Hepatocyte (in vitro differentiated cells): Measurements from ENCODE around the gene CAPNS2. TPM values are rescaled to one million over a fixed set of nuclear protein-coding genes. Genes with fewer than 3 reads are reported as not detected.
"Not testable (repeated sequence)": the region's sequence is repeated elsewhere in the genome, so short reads cannot be mapped to it uniquely, and the experiment has no call there.

Experiments used
- DNase-seq: peaks from one replicate; pipeline ENCODE4 v3.0.0-alpha.2; 2016; ENCODE audit warnings: low spot score
- H2AFZ ChIP-seq: fragments of 200-600 bp; sonication (generic); 2 replicates; pipeline ENCODE4 v1.6.0; 2016; ENCODE audit warnings: antibody characterized with exemption, mild to moderate bottlenecking
- H3K27ac ChIP-seq: fragments of 200-600 bp; sonication (generic); 2 replicates; pipeline ENCODE4 v1.5.1; 2016; ENCODE audit warnings: mild to moderate bottlenecking
- H3K27me3 ChIP-seq: fragments of 200-600 bp; sonication (generic); 2 replicates; pipeline ENCODE4 v1.6.1; 2016
- H3K36me3 ChIP-seq: fragments of 200-600 bp; sonication (generic); replicated peaks from 2 replicates; pipeline ENCODE4 v1.5.1; 2016; ENCODE audit warnings: low read depth; ENCODE audit not compliant: insufficient read depth
- H3K4me1 ChIP-seq: fragments of 200-600 bp; sonication (generic); 2 replicates; pipeline ENCODE4 v1.5.1; 2016; ENCODE audit warnings: mild to moderate bottlenecking, moderate library complexity; ENCODE audit not compliant: insufficient read depth
- H3K4me2 ChIP-seq: fragments of 200-600 bp; sonication (generic); 2 replicates; pipeline ENCODE4 v1.6.0; 2016
- H3K4me3 ChIP-seq: fragments of 200-600 bp; sonication (generic); 2 replicates; pipeline ENCODE4 v1.5.1; 2016; ENCODE audit warnings: mild to moderate bottlenecking
- H3K79me2 ChIP-seq: fragments of 200-600 bp; sonication (generic); 2 replicates; pipeline ENCODE4 v1.6.0; 2017; ENCODE audit warnings: mild to moderate bottlenecking
- H3K9me2 ChIP-seq: fragments of 200-600 bp; sonication (generic); replicated peaks from 2 replicates; pipeline ENCODE4 v1.6.0; 2017; ENCODE audit warnings: mild to moderate bottlenecking; ENCODE audit not compliant: insufficient read depth
- H3K9me3 ChIP-seq: fragments of 200-600 bp; sonication (generic); 2 replicates; pipeline ENCODE4 v1.5.1; 2016; ENCODE audit warnings: low read depth, mild to moderate bottlenecking
- H4K20me1 ChIP-seq: fragments of 200-600 bp; sonication (generic); 2 replicates; pipeline ENCODE4 v1.6.0; 2016; ENCODE audit warnings: mild to moderate bottlenecking; ENCODE audit not compliant: insufficient read depth, poor library complexity, severe bottlenecking
- CTCF ChIP-seq: fragments of 200-600 bp; sonication (generic); IDR thresholded peaks from 2 replicates; pipeline ENCODE4 v1.5.1; 2016; ENCODE audit warnings: antibody characterized with exemption, mild to moderate bottlenecking; ENCODE audit not compliant: poor library complexity
- EZH2 ChIP-seq: fragments of 200-600 bp; sonication (generic); IDR thresholded peaks from 2 replicates; pipeline ENCODE4 v1.6.1; 2016; ENCODE audit warnings: antibody characterized with exemption, mild to moderate bottlenecking, borderline replicate concordance
- EZH2phosphoT487 ChIP-seq: fragments of 200-600 bp; sonication (generic); IDR thresholded peaks from one replicate; pipeline ENCODE4 v1.6.1; 2018; ENCODE audit warnings: antibody characterized with exemption, mild to moderate bottlenecking, low read depth, moderate library complexity; ENCODE audit not compliant: unreplicated experiment, severe bottlenecking
- WGBS: methylation state at CpG from one replicate; pipeline ENCODE4 v1.1.6; 2016; ENCODE audit warnings: low lambda C conversion rate; ENCODE audit errors: missing lambda C conversion rate; 5-methylcytosine and 5-hydroxymethylcytosine counted together
- polyA plus RNA-seq: library from polyadenylated mRNA; unstranded; fragments of >200 nt; fragmentation: Nextera tagmentation; extraction: Ambion mirVana; gene quantifications from 2 replicates; pipeline ENCODE4 v1.2.1, GENCODE V29; 2016
- total RNA-seq: library from RNA; depleted of rRNA; stranded (reverse); fragments of >200 nt; gene quantifications from 2 replicates; pipeline ENCODE4 v1.2.3, GENCODE V29; 2014

The CAPNS2 gene
- total and polyA plus RNA-seq, 2 experiments from 2014 or later = 0.30 TPM; not detected in 1

- H3K4me1 ChIP-seq = no peaks in the 10 kb centered on the region
- 81% methylated on average over 6 of the region's 6 CpGs for WGBS
- no peaks in the 10 kb centered on the region for H3K9me3 ChIP-seq
- no peak overlapping the region for H3K4me3 ChIP-seq
- no peak overlapping the region for H3K27ac ChIP-seq
- no peak overlapping the region for H3K4me2 ChIP-seq
- H3K27me3 ChIP-seq = no peaks in the 10 kb centered on the region
- no peaks in the 10 kb centered on the region for H3K9me2 ChIP-seq
- H3K36me3 ChIP-seq = no peaks in the 10 kb centered on the region
- no peak overlapping the region for H2AFZ ChIP-seq
- TF ChIP-seq EZH2 = no peak
- no peak for TF ChIP-seq CTCF
- no peak for TF ChIP-seq EZH2phosphoT487
- DNase-seq = no peak
- no peaks in the 10 kb centered on the region for H3K79me2 ChIP-seq
- H4K20me1 ChIP-seq = no peaks in the 10 kb centered on the region
These were observed 47.3 kb downstream of the CAPNS2 start for GRCh38 chr16:55613613-55614335.

- H3K4me3 ChIP-seq = no peak overlapping the region
- H3K9me3 ChIP-seq = no peaks in the 10 kb centered on the region
- no peaks in the 10 kb centered on the region for H3K27me3 ChIP-seq
- H3K36me3 ChIP-seq = no peaks in the 10 kb centered on the region
- no peaks in the 10 kb centered on the region for H3K4me1 ChIP-seq
- H4K20me1 ChIP-seq = no peaks in the 10 kb centered on the region
- TF ChIP-seq CTCF (no peak), EZH2phosphoT487 (no peak)
- no peak overlapping the region for H3K27ac ChIP-seq
- no peak overlapping the region for H3K4me2 ChIP-seq
- H3K79me2 ChIP-seq = no peaks in the 10 kb centered on the region
- WGBS = 93% methylated on average over 3 of the region's 3 CpGs
- H3K9me2 ChIP-seq = no peaks in the 10 kb centered on the region
- no peak for DNase-seq
- H2AFZ ChIP-seq = no peak overlapping the region
These were observed 48.6 kb downstream of the CAPNS2 start for GRCh38 chr16:55615071-55615470.

- not testable (repeated sequence) for H2AFZ ChIP-seq, H3K27me3 ChIP-seq, H3K27ac ChIP-seq, H3K36me3 ChIP-seq, H3K79me2 ChIP-seq, H3K4me1 ChIP-seq, H3K9me2 ChIP-seq, H3K4me2 ChIP-seq, H3K9me3 ChIP-seq, DNase-seq, H4K20me1 ChIP-seq, H3K4me3 ChIP-seq
- 90% methylated on average over 11 of the region's 11 CpGs for WGBS
These were observed 49.2 kb downstream of the CAPNS2 start for GRCh38 chr16:55615670-55616069.

Other genes starting within 250 kb of the CAPNS2 start
- gene IRX6, start 242.5 kb upstream of the CAPNS2 start, total RNA-seq = 0.10 TPM in 1 of 2 replicates, not detected in the other
- not detected in 2 replicates for gene IRX6, start 242.5 kb upstream of the CAPNS2 start, polyA plus RNA-seq
- gene MMP2, start 87.5 kb upstream of the CAPNS2 start, total RNA-seq = 107 and 128 TPM in 2 replicates
- 196 and 198 TPM in 2 replicates for gene MMP2, start 87.5 kb upstream of the CAPNS2 start, polyA plus RNA-seq
- gene LPCAT2, start 57.6 kb upstream of the CAPNS2 start, total RNA-seq = 9.5 and 13.9 TPM in 2 replicates
- 6.4 and 10.6 TPM in 2 replicates for gene LPCAT2, start 57.6 kb upstream of the CAPNS2 start, polyA plus RNA-seq
- 0.20 and 1.1 TPM in 2 replicates for gene SLC6A2, start 89.3 kb downstream of the CAPNS2 start, total RNA-seq
- 0.28 TPM in 1 of 2 replicates, not detected in the other for gene SLC6A2, start 89.3 kb downstream of the CAPNS2 start, polyA plus RNA-seq